ENCODE measurements around the gene ZNF559.
"Not testable (repeated sequence)": the region's sequence is repeated elsewhere in the genome, so short reads cannot be mapped to it uniquely, and the experiment has no call there.

ZNF559 gene

GRCh38 chr19:9323919-9324583 lies at the start of gene ZNF559:
Gene ZNF559 (plus strand): TSS chr19:9324179. CDS start chr19:9338550, 14,371 bp downstream.
- peak within 1 kb of the TSS; percentile 94 for H3K27ac Mint-ChIP-seq
- peaks cover 4% of the 10 kb centered on the region for H3K9me3 Mint-ChIP-seq
- ATAC-seq (peak; percentile 99), DNase-seq (ENCODE audit: low spot score in 2 of 2) (peak; percentile 99)
- H3K4me1 Mint-ChIP-seq = peaks cover 13% of the 10 kb centered on the region
- H3K36me3 Mint-ChIP-seq = peaks cover 41% of the 10 kb centered on the region
- peak within 1 kb of the TSS; percentile 90 for H3K4me3 Mint-ChIP-seq

GRCh38 chr19:9283485-9283884 lies 40.5 kb upstream of the ZNF559 start:
- H3K9me3 Mint-ChIP-seq = peaks cover 31% of the 10 kb centered on the region
- H3K27ac Mint-ChIP-seq = not testable (repeated sequence)

GRCh38 chr19:9289231-9289884 lies 34.6 kb upstream of the ZNF559 start:
- H3K27ac Mint-ChIP-seq = no peak overlapping the region
- no peaks in the 10 kb centered on the region for H3K36me3 Mint-ChIP-seq
- peaks cover 29% of the 10 kb centered on the region for H3K9me3 Mint-ChIP-seq
- ATAC-seq (no peak), DNase-seq (ENCODE audit: low spot score in 2 of 2) (no peak)
- H3K4me1 Mint-ChIP-seq = no peaks in the 10 kb centered on the region
- H3K4me3 Mint-ChIP-seq = no peak overlapping the region

More at GRCh38 chr19:9283485-9283884, 40.5 kb upstream of the ZNF559 start:
- DNase-seq (ENCODE audit: low spot score in 2 of 2); H3K4me3 Mint-ChIP-seq; ATAC-seq; H3K36me3 Mint-ChIP-seq; H3K4me1 Mint-ChIP-seq: not testable (repeated sequence)

DNA sequence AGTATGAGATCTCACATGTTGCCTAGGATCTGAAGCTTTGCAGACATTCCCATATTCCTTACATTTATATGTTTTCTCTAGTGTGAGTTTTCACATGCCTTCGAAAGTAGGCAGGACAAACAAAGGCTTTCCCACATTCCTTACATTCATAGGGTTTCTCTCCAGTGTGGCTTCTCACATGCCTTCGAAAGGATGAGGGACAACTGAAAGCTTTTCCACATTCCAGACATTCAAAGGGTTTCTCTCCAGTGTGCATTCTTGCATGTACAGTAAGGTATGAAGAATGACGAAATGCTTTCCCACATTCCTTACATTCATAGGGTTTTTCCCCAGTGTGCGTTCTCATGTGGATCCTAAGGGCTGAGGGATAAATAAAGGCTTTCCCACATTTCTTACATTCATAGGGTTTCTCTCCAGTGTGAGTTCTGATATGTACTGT lies 28.5 kb upstream of the ZNF559 start:
- Mint-ChIP-seq H3K9me3 (peaks cover 35% of the 10 kb centered on the region), H3K4me3 (no peak overlapping the region), H3K27ac (no peak overlapping the region), H3K4me1 (no peaks in the 10 kb centered on the region), H3K36me3 (peaks cover 49% of the 10 kb centered on the region)
- ATAC-seq (no peak), DNase-seq (ENCODE audit: low spot score in 2 of 2) (no peak)

- no peaks in the 10 kb centered on the region for H3K4me1 Mint-ChIP-seq
- H3K4me3 Mint-ChIP-seq = no peak overlapping the region
- peaks cover 58% of the 10 kb centered on the region for H3K36me3 Mint-ChIP-seq
- DNase-seq (ENCODE audit: low spot score in 2 of 2) = no peak
- H3K9me3 Mint-ChIP-seq = peaks cover 42% of the 10 kb centered on the region
- no peak for ATAC-seq
- no peak overlapping the region for H3K27ac Mint-ChIP-seq
These were observed 27.6 kb upstream of the ZNF559 start for GRCh38 chr19:9296336-9296735.

GRCh38 chr19:9306443-9306842 lies 17.5 kb upstream of the ZNF559 start:
- no peak for ATAC-seq
- no peak overlapping the region for H3K27ac Mint-ChIP-seq
- H3K9me3 Mint-ChIP-seq = peaks cover 8% of the 10 kb centered on the region
- H3K4me1 Mint-ChIP-seq = peaks cover 22% of the 10 kb centered on the region
- H3K36me3 Mint-ChIP-seq = peaks cover 69% of the 10 kb centered on the region
- no peak overlapping the region for H3K4me3 Mint-ChIP-seq
- DNase-seq (ENCODE audit: low spot score in 2 of 2) = no peak

GRCh38 chr19:9308091-9308770 lies 15.7 kb upstream of the ZNF559 start:
- no peak for DNase-seq (ENCODE audit: low spot score in 2 of 2)
- no peak for ATAC-seq
- Mint-ChIP-seq H3K9me3 (peaks cover 2% of the 10 kb centered on the region), H3K36me3 (peaks cover 51% of the 10 kb centered on the region), H3K27ac (peak overlapping the region; percentile 96), H3K4me3 (peak overlapping the region; percentile 78), H3K4me1 (peaks cover 22% of the 10 kb centered on the region)

DNA sequence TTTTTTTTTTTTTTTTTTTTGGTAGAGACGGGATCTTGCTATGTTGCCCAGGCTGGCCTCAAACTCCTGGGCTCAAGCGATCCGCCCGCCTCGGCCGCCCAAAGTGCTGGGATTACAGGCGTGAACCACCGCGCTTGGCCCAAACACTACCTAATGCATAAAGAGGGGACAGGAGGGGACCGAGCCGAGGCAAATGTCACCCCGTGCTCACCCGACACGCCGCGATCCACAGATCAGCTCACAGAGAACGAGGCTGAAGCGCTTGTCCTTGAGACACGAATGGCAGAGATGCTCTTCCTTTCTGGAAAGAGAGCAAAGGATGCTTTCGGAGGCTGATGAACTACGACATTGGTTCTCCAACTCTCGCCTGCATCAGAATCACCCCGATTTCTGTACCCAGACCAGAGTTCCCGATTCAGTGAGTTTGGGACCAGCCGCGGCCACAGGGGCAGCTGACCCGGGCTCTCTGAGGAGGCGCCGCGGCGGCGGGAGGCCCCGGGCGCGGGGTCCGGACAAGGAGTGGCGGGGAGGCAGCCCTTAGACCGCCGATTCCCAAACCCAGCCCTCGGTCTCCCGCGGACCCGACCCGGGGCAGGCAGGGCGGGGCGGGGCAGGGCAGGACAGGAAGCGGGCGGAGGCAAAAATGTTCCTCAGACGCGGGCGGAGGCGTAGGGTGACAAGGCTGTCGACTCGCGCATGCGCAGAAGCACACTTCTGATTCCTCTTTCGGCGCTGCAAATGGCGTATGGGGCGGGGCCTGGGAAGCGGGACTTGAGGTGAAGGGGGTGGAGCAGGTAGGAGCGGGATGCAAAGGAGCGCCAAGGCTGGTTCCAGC lies 14.6 kb upstream of the ZNF559 start, which contains the start of gene ZNF699:
TSS of gene ZNF699 (minus strand) at position 700 of the 835 bp plus-strand sequence. CDS start 4,719 bp downstream, outside the sequence.
- peaks cover 40% of the 10 kb centered on the region for H3K36me3 Mint-ChIP-seq
- ATAC-seq (peak; percentile 96), DNase-seq (ENCODE audit: low spot score in 2 of 2) (peak; percentile 95 to 99)
- H3K9me3 Mint-ChIP-seq = peaks cover 2% of the 10 kb centered on the region
- peak within 1 kb of the TSS; percentile 78 for H3K4me3 Mint-ChIP-seq
- H3K4me1 Mint-ChIP-seq = peaks cover 22% of the 10 kb centered on the region
- peak within 1 kb of the TSS; percentile 96 for H3K27ac Mint-ChIP-seq

DNA sequence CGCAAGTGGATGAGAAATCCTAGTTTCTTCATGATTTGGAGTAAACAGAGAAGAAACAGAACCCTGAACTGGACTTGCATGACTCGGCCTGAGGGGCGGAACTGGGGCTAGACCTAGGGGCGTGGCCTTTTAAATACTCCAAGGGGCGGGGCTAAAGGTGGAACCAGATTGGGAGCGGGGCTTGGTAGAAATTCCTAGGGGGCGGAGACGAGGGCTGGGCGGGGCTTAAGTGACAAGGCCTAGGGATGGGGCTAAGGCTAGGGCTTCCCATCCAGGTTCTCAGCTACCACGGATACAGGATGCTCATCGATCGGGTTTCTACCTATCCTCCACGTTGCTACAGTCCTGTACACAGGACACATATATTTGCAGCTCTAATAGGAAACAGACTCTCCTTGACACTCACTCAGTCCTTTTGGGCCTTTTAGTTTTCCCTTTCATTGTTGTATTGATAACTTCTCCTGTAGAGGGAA lies 14.0 kb upstream of the ZNF559 start:
- Mint-ChIP-seq H3K9me3 (peaks cover 2% of the 10 kb centered on the region), H3K27ac (peak overlapping the region; percentile 96), H3K36me3 (peaks cover 33% of the 10 kb centered on the region), H3K4me3 (peak overlapping the region; percentile 78), H3K4me1 (peaks cover 22% of the 10 kb centered on the region)
- ATAC-seq = peak; percentile 72
- DNase-seq (ENCODE audit: low spot score in 2 of 2) = no peak

GRCh38 chr19:9313756-9314155 lies 10.2 kb upstream of the ZNF559 start:
- H3K4me1 Mint-ChIP-seq = peaks cover 13% of the 10 kb centered on the region
- ATAC-seq = no peak
- no peak overlapping the region for H3K4me3 Mint-ChIP-seq
- H3K9me3 Mint-ChIP-seq = peaks cover 2% of the 10 kb centered on the region
- H3K27ac Mint-ChIP-seq = no peak overlapping the region
- DNase-seq (ENCODE audit: low spot score in 2 of 2) = no peak
- H3K36me3 Mint-ChIP-seq = peaks cover 17% of the 10 kb centered on the region

- ATAC-seq (no peak), DNase-seq (ENCODE audit: low spot score in 2 of 2) (no peak)
- Mint-ChIP-seq H3K4me3 (no peak overlapping the region), H3K27ac (no peak overlapping the region), H3K9me3 (peaks cover 2% of the 10 kb centered on the region), H3K4me1 (peaks cover 13% of the 10 kb centered on the region), H3K36me3 (peaks cover 24% of the 10 kb centered on the region)
These were observed 2.6 kb upstream of the ZNF559 start for GRCh38 chr19:9321338-9321737.

DNA sequence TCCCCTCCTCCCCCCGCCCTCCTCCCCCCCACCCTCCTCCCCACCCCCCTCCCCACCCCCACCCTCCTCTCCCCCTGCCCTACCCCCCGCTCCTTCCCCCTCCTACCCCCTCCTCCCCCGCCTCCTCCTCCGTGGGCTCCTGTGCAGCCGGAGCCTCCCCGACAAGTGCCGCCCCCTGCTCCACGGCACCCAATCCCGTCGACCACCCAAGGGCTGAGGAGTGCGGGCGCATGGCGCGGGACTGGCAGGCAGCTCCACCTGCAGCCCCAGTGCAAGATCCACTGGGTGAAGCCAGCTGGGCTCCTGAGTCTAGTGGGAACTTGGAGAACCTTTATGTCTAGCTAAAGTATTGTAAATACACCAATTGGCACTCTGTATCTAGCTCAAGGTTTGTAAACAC lies 2.2 kb upstream of the ZNF559 start:
- ATAC-seq; H3K9me3 Mint-ChIP-seq; H3K4me3 Mint-ChIP-seq; H3K27ac Mint-ChIP-seq; DNase-seq (ENCODE audit: low spot score in 2 of 2): not testable (repeated sequence)
- H3K36me3 Mint-ChIP-seq = peaks cover 29% of the 10 kb centered on the region
- H3K4me1 Mint-ChIP-seq = peaks cover 13% of the 10 kb centered on the region

DNA sequence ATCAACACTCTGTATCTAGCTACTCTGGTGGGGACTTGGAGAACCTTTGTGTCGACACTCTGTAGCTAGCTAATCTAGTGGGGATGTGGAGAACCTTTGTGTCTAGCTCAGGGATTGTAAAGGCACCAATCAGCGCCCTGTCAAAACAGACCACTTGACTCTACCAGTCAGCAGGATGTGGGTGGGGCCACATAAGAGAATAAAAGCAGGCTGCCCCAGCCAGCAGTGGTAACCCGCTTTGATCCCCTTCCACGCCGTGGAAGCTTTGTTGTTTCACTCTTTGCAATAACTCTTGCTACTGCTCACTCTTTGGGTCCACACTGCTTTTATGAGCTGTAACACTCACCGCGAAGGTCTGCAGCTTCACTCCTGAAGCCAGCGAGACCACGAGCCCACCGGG lies 1.8 kb upstream of the ZNF559 start:
- DNase-seq (ENCODE audit: low spot score in 2 of 2); H3K9me3 Mint-ChIP-seq; H3K27ac Mint-ChIP-seq; H3K4me3 Mint-ChIP-seq; ATAC-seq: not testable (repeated sequence)
- Mint-ChIP-seq H3K4me1 (peaks cover 13% of the 10 kb centered on the region), H3K36me3 (peaks cover 33% of the 10 kb centered on the region)

DNA sequence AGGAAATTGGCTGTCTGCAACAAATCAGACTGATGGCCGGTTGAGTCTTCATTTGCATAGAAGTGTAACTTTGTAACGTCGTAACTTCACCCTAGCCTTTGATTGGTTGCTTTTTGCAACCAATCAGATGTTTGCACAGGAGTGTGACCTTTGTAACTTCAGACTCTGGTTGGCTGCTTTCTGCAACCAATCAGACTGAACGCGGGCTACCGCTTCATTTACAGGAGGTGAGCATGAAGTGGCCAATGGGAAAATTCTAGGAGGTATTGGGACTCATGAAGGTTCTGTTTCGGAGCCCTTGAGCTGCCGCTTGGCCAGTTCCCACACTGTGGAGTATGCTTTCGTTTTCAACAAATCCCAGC lies 441 bp upstream of the ZNF559 start:
- ATAC-seq = peak; percentile 70
- peaks cover 13% of the 10 kb centered on the region for H3K4me1 Mint-ChIP-seq
- H3K4me3 Mint-ChIP-seq = peak overlapping the region; percentile 90
- DNase-seq (ENCODE audit: low spot score in 2 of 2) = no peak
- peaks cover 41% of the 10 kb centered on the region for H3K36me3 Mint-ChIP-seq
- peaks cover 4% of the 10 kb centered on the region for H3K9me3 Mint-ChIP-seq
- peak overlapping the region; percentile 94 for H3K27ac Mint-ChIP-seq

GRCh38 chr19:9324584-9324962 lies 594 bp downstream of the ZNF559 start:
- no peak for DNase-seq (ENCODE audit: low spot score in 2 of 2)
- Mint-ChIP-seq H3K4me3 (peak overlapping the region; percentile 90), H3K36me3 (peaks cover 41% of the 10 kb centered on the region), H3K9me3 (peaks cover 4% of the 10 kb centered on the region), H3K27ac (peak overlapping the region; percentile 94), H3K4me1 (peaks cover 13% of the 10 kb centered on the region)
- no peak for ATAC-seq
